Activated naive CD8-positive, alpha-beta T cell treated with anti-CD3 and anti-CD28 coated beads, Interleukin-2, amount 10 ng/mL, durations not matched to agents 7 days and 5 days (primary cell): Measurements from ENCODE around the gene POC1A. TPM values are rescaled to one million over a fixed set of nuclear protein-coding genes. Genes with fewer than 3 reads are reported as not detected.
A peak's percentile ranks its signal among the peaks of the same experiment; 100 is the strongest.

Source experiments
- ATAC-seq: fragments of 150-1000 bp; cut with Tn5 transposase; one replicate; pipeline ENCODE4 v1.10.0; 2021; ENCODE audit warnings: low read depth, moderate library complexity
- POLR2A ChIA-PET: fragments of 350-600 bp; sonication (Branson Sonifier 250); formaldehyde crosslinking; loops from one replicate; lab custom pipeline; 2021; ENCODE audit warnings: antibody characterized with exemption; lab: Charles Lee
- DNase-seq: peaks from one replicate; pipeline ENCODE4 v3.0.0; 2021
- H3K27ac Mint-ChIP-seq: one replicate; pipeline ENCODE4 v1.8.0; 2022; ENCODE audit warnings: mild to moderate bottlenecking, mixed read lengths
- H3K27me3 Mint-ChIP-seq: one replicate; pipeline ENCODE4 v1.8.0; 2022; ENCODE audit warnings: mild to moderate bottlenecking, moderate library complexity, mixed read lengths
- H3K36me3 Mint-ChIP-seq: one replicate; pipeline ENCODE4 v1.8.0; 2021; ENCODE audit warnings: mild to moderate bottlenecking, mixed read lengths
- H3K4me1 Mint-ChIP-seq: one replicate; pipeline ENCODE4 v1.8.0; 2021; ENCODE audit warnings: mixed read lengths
- H3K4me3 Mint-ChIP-seq: one replicate; pipeline ENCODE4 v1.8.0; 2022; ENCODE audit warnings: mild to moderate bottlenecking, moderate library complexity, mixed read lengths
- H3K9me3 Mint-ChIP-seq: one replicate; pipeline ENCODE4 v1.8.0; 2021; ENCODE audit warnings: mixed read lengths
- total RNA-seq, 2 experiments: library from RNA; stranded (reverse); gene quantifications; one replicate each; pipeline ENCODE4 v1.2.3, GENCODE V29; 2021

The POC1A gene
- total RNA-seq, 2 experiments from 2014 or later, result 20.8 to 22.4 TPM

GRCh38 chr3:52194485-52195290, 40.5 kb upstream of the POC1A start:
- H3K27ac Mint-ChIP-seq, result no peak overlapping the region
- peaks cover 23% of the 10 kb centered on the region for H3K4me1 Mint-ChIP-seq
- POLR2A ChIA-PET, result no interaction called here
- H3K36me3 Mint-ChIP-seq, result peaks cover 5% of the 10 kb centered on the region
- DNase-seq (no peak), ATAC-seq (no peak)
- no peak overlapping the region for H3K4me3 Mint-ChIP-seq
- no peaks in the 10 kb centered on the region for H3K9me3 Mint-ChIP-seq
- peaks cover 2% of the 10 kb centered on the region for H3K27me3 Mint-ChIP-seq

- POLR2A ChIA-PET, result no interaction called here
- no peak for ATAC-seq
- peaks cover 2% of the 10 kb centered on the region for H3K27me3 Mint-ChIP-seq
Measured at GRCh38 chr3:52193065-52193464, 38.8 kb upstream of the POC1A start.

GRCh38 chr3:52191663-52192062, 37.4 kb upstream of the POC1A start:
- no peaks in the 10 kb centered on the region for H3K36me3 Mint-ChIP-seq
- peaks cover 14% of the 10 kb centered on the region for H3K4me1 Mint-ChIP-seq
- H3K27me3 Mint-ChIP-seq, result peaks cover 2% of the 10 kb centered on the region
- H3K4me3 Mint-ChIP-seq, result no peak overlapping the region
- H3K9me3 Mint-ChIP-seq, result no peaks in the 10 kb centered on the region
- DNase-seq (no peak), ATAC-seq (no peak)
- POLR2A ChIA-PET, result no interaction called here
- H3K27ac Mint-ChIP-seq, result no peak overlapping the region

More at GRCh38 chr3:52193065-52193464, 38.8 kb upstream of the POC1A start:
- DNase-seq, result no peak
- H3K36me3 Mint-ChIP-seq, result no peaks in the 10 kb centered on the region
- H3K27ac Mint-ChIP-seq, result no peak overlapping the region
- H3K9me3 Mint-ChIP-seq, result no peaks in the 10 kb centered on the region
- no peak overlapping the region for H3K4me3 Mint-ChIP-seq
- peaks cover 19% of the 10 kb centered on the region for H3K4me1 Mint-ChIP-seq

GRCh38 chr3:52190294-52191074, 36.3 kb upstream of the POC1A start:
- peaks cover 11% of the 10 kb centered on the region for H3K4me1 Mint-ChIP-seq
- no peaks in the 10 kb centered on the region for H3K36me3 Mint-ChIP-seq
- H3K27ac Mint-ChIP-seq, result no peak overlapping the region
- POLR2A ChIA-PET, result interaction anchor here (0.6 to 1.0 kb wide), 3 partner anchors 33 to 1054 kb away, joined by 3 to 4 read pairs (median 3); partner anchors contain the start of gene ABHD14B
- DNase-seq (no peak), ATAC-seq (no peak)
- H3K9me3 Mint-ChIP-seq, result no peaks in the 10 kb centered on the region
- no peak overlapping the region for H3K4me3 Mint-ChIP-seq
- H3K27me3 Mint-ChIP-seq, result peaks cover 2% of the 10 kb centered on the region

GRCh38 chr3:52188556-52188955, 34.3 kb upstream of the POC1A start:
- Mint-ChIP-seq H3K4me3 (peak overlapping the region; percentile 37), H3K4me1 (peaks cover 11% of the 10 kb centered on the region), H3K36me3 (no peaks in the 10 kb centered on the region), H3K9me3 (no peaks in the 10 kb centered on the region), H3K27ac (peak overlapping the region; percentile 51), H3K27me3 (no peaks in the 10 kb centered on the region)
- ATAC-seq (no peak), DNase-seq (no peak)
- POLR2A ChIA-PET, result no interaction called here

- Mint-ChIP-seq H3K4me1 (peaks cover 20% of the 10 kb centered on the region), H3K9me3 (no peaks in the 10 kb centered on the region), H3K36me3 (no peaks in the 10 kb centered on the region), H3K27me3 (no peaks in the 10 kb centered on the region), H3K4me3 (no peak overlapping the region), H3K27ac (no peak overlapping the region)
- ATAC-seq (no peak), DNase-seq (no peak)
- POLR2A ChIA-PET, result interaction anchor here (0.8 kb wide), 1 partner anchor 10 kb away, joined by 3 read pairs; no protein-coding TSS in a partner anchor
Measured at GRCh38 chr3:52186729-52187128, 32.5 kb upstream of the POC1A start.

GRCh38 chr3:52185837-52186236, 31.6 kb upstream of the POC1A start:
- no peak for ATAC-seq

GRCh38 chr3:52185311-52185710, 31.1 kb upstream of the POC1A start:
- Mint-ChIP-seq H3K27ac (no peak overlapping the region), H3K4me3 (no peak overlapping the region), H3K4me1 (peaks cover 20% of the 10 kb centered on the region), H3K9me3 (no peaks in the 10 kb centered on the region), H3K27me3 (peaks cover 2% of the 10 kb centered on the region), H3K36me3 (no peaks in the 10 kb centered on the region)
- DNase-seq (no peak), ATAC-seq (no peak)
- POLR2A ChIA-PET, result no interaction called here

More at GRCh38 chr3:52185837-52186236, 31.6 kb upstream of the POC1A start:
- H3K27me3 Mint-ChIP-seq, result no peaks in the 10 kb centered on the region
- no peak overlapping the region for H3K27ac Mint-ChIP-seq
- H3K36me3 Mint-ChIP-seq, result no peaks in the 10 kb centered on the region
- POLR2A ChIA-PET, result interaction anchor here (0.8 kb wide), 1 partner anchor 11 kb away, joined by 3 read pairs; no protein-coding TSS in a partner anchor
- DNase-seq, result no peak
- H3K9me3 Mint-ChIP-seq, result no peaks in the 10 kb centered on the region
- H3K4me3 Mint-ChIP-seq, result no peak overlapping the region
- H3K4me1 Mint-ChIP-seq, result peaks cover 20% of the 10 kb centered on the region

GRCh38 chr3:52184690-52185089, 30.5 kb upstream of the POC1A start:
- Mint-ChIP-seq H3K4me1 (peaks cover 18% of the 10 kb centered on the region), H3K4me3 (no peak overlapping the region), H3K27me3 (peaks cover 2% of the 10 kb centered on the region), H3K36me3 (no peaks in the 10 kb centered on the region), H3K27ac (no peak overlapping the region), H3K9me3 (no peaks in the 10 kb centered on the region)
- ATAC-seq, result peak; percentile 34
- POLR2A ChIA-PET, result interaction anchor here (1.1 kb wide), 1 partner anchor 15 kb away, joined by 3 read pairs; no protein-coding TSS in a partner anchor
- no peak for DNase-seq

GRCh38 chr3:52183786-52184445, 29.7 kb upstream of the POC1A start:
- no peaks in the 10 kb centered on the region for H3K36me3 Mint-ChIP-seq
- H3K4me1 Mint-ChIP-seq, result peaks cover 12% of the 10 kb centered on the region
- H3K4me3 Mint-ChIP-seq, result no peak overlapping the region
- DNase-seq (no peak), ATAC-seq (no peak)
- no peaks in the 10 kb centered on the region for H3K9me3 Mint-ChIP-seq
- H3K27ac Mint-ChIP-seq, result no peak overlapping the region
- POLR2A ChIA-PET, result interaction anchor here (1.1 kb wide), 1 partner anchor 15 kb away, joined by 3 read pairs; no protein-coding TSS in a partner anchor
- peaks cover 3% of the 10 kb centered on the region for H3K27me3 Mint-ChIP-seq

- Mint-ChIP-seq H3K4me3 (no peak overlapping the region), H3K36me3 (no peaks in the 10 kb centered on the region), H3K27ac (no peak overlapping the region), H3K9me3 (no peaks in the 10 kb centered on the region), H3K4me1 (peaks cover 9% of the 10 kb centered on the region), H3K27me3 (peaks cover 11% of the 10 kb centered on the region)
- POLR2A ChIA-PET, result interaction anchor here (0.9 kb wide), 1 partner anchor 15 kb away, joined by 3 read pairs; the partner anchor contains the start of gene ALAS1
- DNase-seq (no peak), ATAC-seq (no peak)
Measured at GRCh38 chr3:52182691-52183090, 28.5 kb upstream of the POC1A start.

GRCh38 chr3:52182196-52182595, 28.0 kb upstream of the POC1A start:
- Mint-ChIP-seq H3K4me3 (no peak overlapping the region), H3K27ac (no peak overlapping the region)
- no peak for DNase-seq

GRCh38 chr3:52181543-52181942, 27.3 kb upstream of the POC1A start:
- ATAC-seq (no peak), DNase-seq (no peak)
- no peaks in the 10 kb centered on the region for H3K9me3 Mint-ChIP-seq
- no peak overlapping the region for H3K4me3 Mint-ChIP-seq
- POLR2A ChIA-PET, result interaction anchor here (0.9 kb wide), 1 partner anchor 16 kb away, joined by 3 read pairs; the partner anchor contains the start of gene ALAS1
- no peak overlapping the region for H3K27ac Mint-ChIP-seq
- peaks cover 11% of the 10 kb centered on the region for H3K27me3 Mint-ChIP-seq
- H3K36me3 Mint-ChIP-seq, result no peaks in the 10 kb centered on the region
- H3K4me1 Mint-ChIP-seq, result peaks cover 9% of the 10 kb centered on the region

More at GRCh38 chr3:52182196-52182595, 28.0 kb upstream of the POC1A start:
- no peaks in the 10 kb centered on the region for H3K36me3 Mint-ChIP-seq
- peaks cover 11% of the 10 kb centered on the region for H3K27me3 Mint-ChIP-seq
- H3K4me1 Mint-ChIP-seq, result peaks cover 9% of the 10 kb centered on the region
- H3K9me3 Mint-ChIP-seq, result no peaks in the 10 kb centered on the region
- peak; percentile 40 for ATAC-seq
- POLR2A ChIA-PET, result interaction anchor here (0.9 kb wide), 1 partner anchor 15 kb away, joined by 3 read pairs; the partner anchor contains the start of gene ALAS1
